Astrocyte (in vitro differentiated cells and primary cell): ENCODE data around the gene CELA2B. TPM values are rescaled to one million over a fixed set of nuclear protein-coding genes. Genes with fewer than 3 reads are reported as not detected.

Experiments
- DNase-seq: peaks from one replicate; pipeline ENCODE4 v3.0.0-alpha.2; 2010; ENCODE audit warnings: low read depth
- FAIRE-seq: peaks from 2 replicates; lab custom pipeline; 2011; peaks lifted over from hg19 to GRCh38; lab: Jason Lieb, UNC
- H2AFZ ChIP-seq: 2 replicates; pipeline ENCODE4 v1.6.0; 2012; ENCODE audit warnings: low read depth, low read length, inconsistent platforms
- H3K27ac ChIP-seq: 2 replicates; pipeline ENCODE4 v1.5.1; 2011; ENCODE audit warnings: low read depth, low read length, inconsistent platforms
- H3K27me3 ChIP-seq: 2 replicates; pipeline ENCODE4 v1.6.0; 2011; ENCODE audit warnings: low read length, inconsistent platforms; ENCODE audit not compliant: insufficient read depth
- H3K36me3 ChIP-seq: 2 replicates; pipeline ENCODE4 v1.5.1; 2011; ENCODE audit warnings: low read length, inconsistent platforms; ENCODE audit not compliant: insufficient read depth
- H3K4me1 ChIP-seq: 2 replicates; pipeline ENCODE4 v1.5.1; 2011; ENCODE audit warnings: low read length, inconsistent platforms; ENCODE audit not compliant: insufficient read depth
- H3K4me2 ChIP-seq: 2 replicates; pipeline ENCODE4 v1.6.0; 2012; ENCODE audit warnings: low read length, inconsistent platforms
- H3K4me3 ChIP-seq: 2 replicates; pipeline ENCODE4 v1.5.1; 2011; ENCODE audit warnings: low read depth, mild to moderate bottlenecking, low read length, inconsistent platforms; ENCODE audit not compliant: insufficient read depth
- H3K79me2 ChIP-seq: 2 replicates; pipeline ENCODE4 v1.6.0; 2012; ENCODE audit warnings: mild to moderate bottlenecking, low read length, inconsistent platforms; ENCODE audit not compliant: insufficient read depth
- H3K9ac ChIP-seq: 2 replicates; pipeline ENCODE4 v1.6.0; 2012; ENCODE audit warnings: mild to moderate bottlenecking, low read length, inconsistent platforms
- H3K9me3 ChIP-seq: 2 replicates; pipeline ENCODE4 v1.5.1; 2012; ENCODE audit warnings: low read depth, mild to moderate bottlenecking, low read length, inconsistent platforms; ENCODE audit not compliant: insufficient read depth
- H4K20me1 ChIP-seq: 2 replicates; pipeline ENCODE4 v1.6.0; 2012; ENCODE audit warnings: low read length, inconsistent platforms; ENCODE audit not compliant: insufficient read depth
- H3K27ac Mint-ChIP-seq: one replicate; pipeline ENCODE4 v1.8.0; 2021; ENCODE audit warnings: mild to moderate bottlenecking, mixed read lengths; ENCODE audit not compliant: unreplicated experiment
- H3K27me3 Mint-ChIP-seq: one replicate; pipeline ENCODE4 v1.8.0; 2021; ENCODE audit warnings: low read depth, mixed read lengths; ENCODE audit not compliant: unreplicated experiment
- H3K36me3 Mint-ChIP-seq: one replicate; pipeline ENCODE4 v1.8.0; 2021; ENCODE audit warnings: low read depth, mixed read lengths; ENCODE audit not compliant: unreplicated experiment
- H3K4me1 Mint-ChIP-seq: one replicate; pipeline ENCODE4 v1.8.0; 2021; ENCODE audit warnings: low read depth, mixed read lengths; ENCODE audit not compliant: unreplicated experiment
- H3K4me3 Mint-ChIP-seq: one replicate; pipeline ENCODE4 v1.8.0; 2021; ENCODE audit warnings: mild to moderate bottlenecking, moderate library complexity, mixed read lengths; ENCODE audit not compliant: unreplicated experiment
- H3K9me3 Mint-ChIP-seq: one replicate; pipeline ENCODE4 v1.8.0; 2021; ENCODE audit warnings: mild to moderate bottlenecking, mixed read lengths; ENCODE audit not compliant: unreplicated experiment
- EZH2 ChIP-seq: IDR thresholded peaks from 2 replicates; pipeline ENCODE4 v1.6.1; 2012; ENCODE audit warnings: mild to moderate bottlenecking, low read length, inconsistent platforms; ENCODE audit not compliant: insufficient read depth
- total RNA-seq: library from RNA; stranded (reverse); gene quantifications from 2 replicates; pipeline ENCODE4 v1.2.1, GENCODE V29; 2021
- TF ChIP-seq, protein P1 (sequence below): IDR thresholded peaks from 2 replicates; pipeline ENCODE4 v1.5.1; 2011; ENCODE audit warnings: low read depth, mild to moderate bottlenecking, inconsistent platforms, low read length, moderate library complexity; ENCODE audit not compliant: insufficient read depth

CELA2B gene
- total RNA-seq, 1 donor from 2014 or later, result not detected

DNA sequence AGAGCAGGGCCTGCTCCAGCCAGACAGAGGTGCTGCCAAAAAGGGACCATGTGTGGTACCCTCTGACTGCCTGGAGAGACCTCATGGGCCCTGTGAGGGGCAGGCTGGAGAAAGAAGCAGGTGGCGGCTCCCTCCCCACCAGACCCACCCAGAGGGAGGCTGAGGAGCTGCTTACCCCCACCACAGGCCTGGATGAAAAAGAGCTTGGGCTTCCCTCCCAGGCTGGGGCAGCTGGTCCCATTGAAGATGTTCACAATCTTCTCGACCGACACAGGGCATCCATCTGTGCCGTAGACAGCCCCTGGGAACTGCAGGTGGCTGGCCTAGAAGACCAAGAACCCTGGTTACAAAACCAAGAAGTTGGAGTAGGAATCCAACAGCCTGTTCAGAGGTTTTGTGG lies 28.5 kb downstream of the CELA2B start:
- no peak overlapping the region for H2AFZ ChIP-seq
- DNase-seq, result no peak
- TF ChIP-seq, protein P1, sequence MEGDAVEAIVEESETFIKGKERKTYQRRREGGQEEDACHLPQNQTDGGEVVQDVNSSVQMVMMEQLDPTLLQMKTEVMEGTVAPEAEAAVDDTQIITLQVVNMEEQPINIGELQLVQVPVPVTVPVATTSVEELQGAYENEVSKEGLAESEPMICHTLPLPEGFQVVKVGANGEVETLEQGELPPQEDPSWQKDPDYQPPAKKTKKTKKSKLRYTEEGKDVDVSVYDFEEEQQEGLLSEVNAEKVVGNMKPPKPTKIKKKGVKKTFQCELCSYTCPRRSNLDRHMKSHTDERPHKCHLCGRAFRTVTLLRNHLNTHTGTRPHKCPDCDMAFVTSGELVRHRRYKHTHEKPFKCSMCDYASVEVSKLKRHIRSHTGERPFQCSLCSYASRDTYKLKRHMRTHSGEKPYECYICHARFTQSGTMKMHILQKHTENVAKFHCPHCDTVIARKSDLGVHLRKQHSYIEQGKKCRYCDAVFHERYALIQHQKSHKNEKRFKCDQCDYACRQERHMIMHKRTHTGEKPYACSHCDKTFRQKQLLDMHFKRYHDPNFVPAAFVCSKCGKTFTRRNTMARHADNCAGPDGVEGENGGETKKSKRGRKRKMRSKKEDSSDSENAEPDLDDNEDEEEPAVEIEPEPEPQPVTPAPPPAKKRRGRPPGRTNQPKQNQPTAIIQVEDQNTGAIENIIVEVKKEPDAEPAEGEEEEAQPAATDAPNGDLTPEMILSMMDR, result no peak
- no peak for TF ChIP-seq EZH2
- Mint-ChIP-seq H3K27me3 (no peaks in the 10 kb centered on the region), H3K4me1 (no peaks in the 10 kb centered on the region), H3K9me3 (no peaks in the 10 kb centered on the region), H3K36me3 (peaks cover 7% of the 10 kb centered on the region), H3K27ac (no peak overlapping the region), H3K4me3 (no peak overlapping the region)
- no peak overlapping the region for H3K4me2 ChIP-seq
- no peaks in the 10 kb centered on the region for H3K9me3 ChIP-seq
- H3K4me3 ChIP-seq, result no peak overlapping the region
- no peaks in the 10 kb centered on the region for H3K4me1 ChIP-seq
- no peaks in the 10 kb centered on the region for H3K27me3 ChIP-seq
- H3K9ac ChIP-seq, result no peak overlapping the region
- H3K36me3 ChIP-seq, result no peaks in the 10 kb centered on the region
- H3K79me2 ChIP-seq, result no peaks in the 10 kb centered on the region
- FAIRE-seq, result no peak
- no peak overlapping the region for H3K27ac ChIP-seq
- no peaks in the 10 kb centered on the region for H4K20me1 ChIP-seq

DNA sequence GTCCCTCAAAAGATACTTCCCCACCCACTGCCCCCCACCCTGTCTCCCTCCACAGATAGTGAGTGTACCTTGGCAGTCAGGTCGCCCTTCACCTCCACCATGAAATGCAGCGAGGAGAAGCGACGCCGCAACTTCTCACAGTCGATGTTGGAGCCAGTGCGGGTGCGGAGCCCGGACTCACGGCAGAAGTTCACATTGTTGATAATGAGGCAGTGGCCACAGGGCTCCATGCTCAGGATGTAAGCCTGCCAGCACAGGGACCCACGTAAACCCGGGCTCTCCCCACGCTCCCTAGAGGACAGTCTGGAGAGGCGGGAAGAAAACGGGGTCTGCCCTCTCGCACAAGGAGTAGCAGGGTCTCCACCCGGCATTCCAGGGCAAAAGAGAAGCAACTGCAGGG lies 30.9 kb downstream of the CELA2B start:
- DNase-seq, result no peak
- H3K4me2 ChIP-seq, result no peak overlapping the region
- no peaks in the 10 kb centered on the region for H3K27me3 Mint-ChIP-seq
- no peaks in the 10 kb centered on the region for H3K79me2 ChIP-seq
- H4K20me1 ChIP-seq, result no peaks in the 10 kb centered on the region
- no peak overlapping the region for H3K9ac ChIP-seq
- H3K36me3 Mint-ChIP-seq, result peaks cover 10% of the 10 kb centered on the region
- H3K4me1 Mint-ChIP-seq, result no peaks in the 10 kb centered on the region
- no peaks in the 10 kb centered on the region for H3K9me3 Mint-ChIP-seq
- H3K27ac Mint-ChIP-seq, result no peak overlapping the region
- TF ChIP-seq, protein P1, result no peak
- no peak for TF ChIP-seq EZH2
- no peak overlapping the region for H2AFZ ChIP-seq
- no peak overlapping the region for H3K4me3 ChIP-seq
- no peaks in the 10 kb centered on the region for H3K36me3 ChIP-seq
- FAIRE-seq, result no peak
- no peaks in the 10 kb centered on the region for H3K27me3 ChIP-seq
- H3K4me3 Mint-ChIP-seq, result no peak overlapping the region
- H3K4me1 ChIP-seq, result no peaks in the 10 kb centered on the region
- no peak overlapping the region for H3K27ac ChIP-seq
- no peaks in the 10 kb centered on the region for H3K9me3 ChIP-seq

DNA sequence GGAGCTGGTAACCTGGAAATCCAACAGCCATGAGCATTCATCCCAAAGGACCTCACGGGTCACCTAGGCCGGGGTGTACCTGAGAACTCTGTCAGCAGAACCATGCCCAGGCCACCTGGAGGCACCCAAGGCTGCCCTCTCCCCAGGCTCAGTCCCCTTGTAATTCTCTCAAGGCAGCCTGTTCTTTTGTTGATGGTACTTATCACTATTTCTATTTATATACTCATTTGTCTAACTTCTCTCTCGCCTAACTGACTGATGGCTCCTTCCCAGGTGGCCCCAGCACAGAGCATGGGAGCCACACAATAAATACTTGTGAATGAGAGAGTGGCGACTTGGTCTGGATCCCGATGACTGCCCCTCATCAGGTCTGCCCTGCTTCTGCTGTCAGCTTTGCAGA lies 31.4 kb downstream of the CELA2B start:
- Histone ChIP-seq H4K20me1 (no peaks in the 10 kb centered on the region), H3K9ac (no peak overlapping the region), H3K9me3 (no peaks in the 10 kb centered on the region), H3K4me2 (no peak overlapping the region), H3K36me3 (no peaks in the 10 kb centered on the region), H3K4me3 (no peak overlapping the region), H3K27ac (no peak overlapping the region), H3K79me2 (no peaks in the 10 kb centered on the region), H3K27me3 (no peaks in the 10 kb centered on the region), H3K4me1 (no peaks in the 10 kb centered on the region), H2AFZ (no peak overlapping the region)
- H3K4me3 Mint-ChIP-seq, result no peak overlapping the region
- no peaks in the 10 kb centered on the region for H3K27me3 Mint-ChIP-seq
- H3K36me3 Mint-ChIP-seq, result peaks cover 13% of the 10 kb centered on the region
- H3K4me1 Mint-ChIP-seq, result no peaks in the 10 kb centered on the region
- TF ChIP-seq, protein P1, result no peak
- TF ChIP-seq EZH2, result no peak
- DNase-seq (no peak), FAIRE-seq (no peak)
- H3K9me3 Mint-ChIP-seq, result no peaks in the 10 kb centered on the region
- H3K27ac Mint-ChIP-seq, result no peak overlapping the region
